Stimulated activated CD8-positive, alpha-beta memory T cell treated with anti-CD3 and anti-CD28 coated beads, Interleukin-4, amount 100 ng/mL, for 4 hours (primary cell): Measurements from ENCODE around the gene ARID1B.

Experiments
- DNase-seq, 2 donors: peaks; one replicate each; pipeline ENCODE4 v3.0.0-alpha.2; 2020; ENCODE audit warnings: low read depth in 2 of 2, low spot score in 1 of 2

ARID1B gene

GRCh38 chr6:156776840-156777576 is at the start of gene ARID1B:
ARID1B (plus strand) TSS chr6:156777378; CDS start chr6:156777681, 303 bp downstream.
- DNase-seq, result peak; percentile 44 to 65

GRCh38 chr6:156727715-156728385 is 49.3 kb upstream of the ARID1B start:
- DNase-seq, result no peak

- no peak for DNase-seq
Measured at GRCh38 chr6:156729248-156729647, 47.9 kb upstream of the ARID1B start.

- DNase-seq, result no peak
Measured at GRCh38 chr6:156731396-156731795, 45.8 kb upstream of the ARID1B start.

GRCh38 chr6:156735751-156736150 is 41.4 kb upstream of the ARID1B start:
- no peak for DNase-seq

- no peak for DNase-seq
Measured at GRCh38 chr6:156740604-156741003, 36.6 kb upstream of the ARID1B start.

- DNase-seq, result no peak
Measured at GRCh38 chr6:156741287-156742073, 35.7 kb upstream of the ARID1B start.

GRCh38 chr6:156747715-156748114 is 29.5 kb upstream of the ARID1B start:
- DNase-seq, result no peak

GRCh38 chr6:156748504-156748903 is 28.7 kb upstream of the ARID1B start:
- no peak for DNase-seq

GRCh38 chr6:156752666-156753301 is 24.4 kb upstream of the ARID1B start:
- no peak for DNase-seq

- no peak for DNase-seq
Measured at GRCh38 chr6:156756630-156757610, 20.3 kb upstream of the ARID1B start.

GRCh38 chr6:156757849-156758248 is 19.3 kb upstream of the ARID1B start:
- DNase-seq, result no peak

GRCh38 chr6:156760377-156760776 is 16.8 kb upstream of the ARID1B start:
- DNase-seq, result no peak

GRCh38 chr6:156762547-156762946 is 14.6 kb upstream of the ARID1B start:
- DNase-seq, result no peak

GRCh38 chr6:156765117-156765516 is 12.1 kb upstream of the ARID1B start:
- no peak for DNase-seq

- DNase-seq, result no peak
Measured at GRCh38 chr6:156767603-156768467, 9.3 kb upstream of the ARID1B start.

GRCh38 chr6:156771047-156771446 is 6.1 kb upstream of the ARID1B start:
- DNase-seq, result no peak

GRCh38 chr6:156771761-156772160 is 5.4 kb upstream of the ARID1B start:
- DNase-seq, result no peak

GRCh38 chr6:156773476-156773875 is 3.7 kb upstream of the ARID1B start:
- DNase-seq, result no peak
